GM12892 (cell line): ENCODE data around the gene TPMT.

Experiments
- POLR2A ChIP-seq: IDR thresholded peaks from 2 replicates; pipeline ENCODE4 v1.6.1; 2011; ENCODE audit warnings: low read depth, low read length, control low read depth
- POLR2AphosphoS5 ChIP-seq: IDR thresholded peaks from 2 replicates; pipeline ENCODE4 v1.6.1; 2011; ENCODE audit warnings: low read depth, low read length, control low read depth
- TAF1 ChIP-seq: IDR thresholded peaks from 2 replicates; pipeline ENCODE4 v1.6.1; 2011; ENCODE audit warnings: low read depth, mild to moderate bottlenecking, control low read depth, low read length, borderline replicate concordance

DNA sequence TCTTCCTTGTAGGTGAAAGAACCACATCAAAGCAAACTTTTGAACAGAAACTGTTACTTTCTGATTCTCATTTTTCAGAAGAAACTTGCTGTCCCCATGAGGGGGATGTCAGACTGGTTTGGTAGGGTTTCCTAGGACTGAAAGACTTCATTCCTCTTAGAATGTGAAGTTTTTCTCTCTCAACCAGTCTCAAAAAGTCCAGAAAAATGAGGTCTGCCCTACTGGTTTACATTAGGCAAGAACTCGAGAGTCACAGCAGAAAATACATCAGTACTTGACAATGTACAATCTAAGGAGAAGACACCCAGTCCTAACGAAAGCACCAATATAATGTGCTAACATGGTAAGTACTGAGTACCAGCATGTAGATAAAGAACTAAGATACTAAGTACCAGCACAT is 19.7 kb downstream of the TPMT start:
- TF ChIP-seq POLR2AphosphoS5 (no peak), POLR2A (no peak), TAF1 (no peak)
